NCI-H2107 (cell line): ENCODE data around the gene KCNN3.

ENCODE experiments used
- DNase-seq: peaks from one replicate; lab custom pipeline; 2025; lab: John Stamatoyannopoulos, UW

The KCNN3 gene

GRCh38 chr1:154770897-154771594, 99.0 kb downstream of the KCNN3 start:
- no peak for DNase-seq

GRCh38 chr1:154769193-154769895, 100.7 kb downstream of the KCNN3 start:
- DNase-seq = no peak

GRCh38 chr1:154768456-154769125, 101.5 kb downstream of the KCNN3 start:
- DNase-seq = no peak

GRCh38 chr1:154767315-154768240, 102.5 kb downstream of the KCNN3 start:
- peak; percentile 12 for DNase-seq

- DNase-seq = no peak
Measured at GRCh38 chr1:154765970-154766369, 104.1 kb downstream of the KCNN3 start.

GRCh38 chr1:154764773-154765172, 105.3 kb downstream of the KCNN3 start:
- no peak for DNase-seq

GRCh38 chr1:154764181-154764580, 105.9 kb downstream of the KCNN3 start:
- no peak for DNase-seq

- peak; percentile 4 for DNase-seq
Measured at GRCh38 chr1:154760469-154760933, 109.6 kb downstream of the KCNN3 start.

GRCh38 chr1:154759793-154760192, 110.3 kb downstream of the KCNN3 start:
- no peak for DNase-seq

GRCh38 chr1:154759196-154759595, 110.9 kb downstream of the KCNN3 start:
- no peak for DNase-seq

GRCh38 chr1:154758346-154758745, 111.7 kb downstream of the KCNN3 start:
- DNase-seq = no peak

GRCh38 chr1:154756793-154757548, 113.1 kb downstream of the KCNN3 start:
- no peak for DNase-seq

GRCh38 chr1:154755858-154756730, 114.0 kb downstream of the KCNN3 start:
- no peak for DNase-seq

GRCh38 chr1:154753426-154753825, 116.7 kb downstream of the KCNN3 start:
- no peak for DNase-seq

GRCh38 chr1:154752273-154753030, 117.6 kb downstream of the KCNN3 start:
- DNase-seq = no peak

- peak; percentile 95 for DNase-seq
Measured at GRCh38 chr1:154751690-154752089, 118.4 kb downstream of the KCNN3 start.

- DNase-seq = peak; percentile 95
Measured at GRCh38 chr1:154750681-154751665, 119.1 kb downstream of the KCNN3 start.
